DOHH2 (cell line): ENCODE data around the gene PRDM16.

Source experiments
- H3F3A ChIP-seq: fragments of 200-600 bp; sonication (generic), shearing (Covaris generic); 2 replicates; pipeline ENCODE4 v1.6.0; 2016; ENCODE audit warnings: antibody characterized with exemption, mild to moderate bottlenecking; ENCODE audit not compliant: control insufficient read depth, insufficient read depth
- H3K27ac ChIP-seq: fragments of 200-600 bp; sonication (generic); 2 replicates; pipeline ENCODE4 v1.5.1; 2014; ENCODE audit warnings: low read depth, mild to moderate bottlenecking, low read length, moderate library complexity
- H3K27me3 ChIP-seq: fragments of 200-600 bp; sonication (generic); 2 replicates; pipeline ENCODE4 v1.6.1; 2014; ENCODE audit warnings: mild to moderate bottlenecking, low read length, mixed read lengths; ENCODE audit not compliant: control insufficient read depth
- H3K36me3 ChIP-seq: fragments of 200-600 bp; sonication (generic); 2 replicates; pipeline ENCODE4 v1.6.1; 2014; ENCODE audit warnings: mild to moderate bottlenecking, low read length, moderate library complexity, mixed read lengths; ENCODE audit not compliant: control insufficient read depth
- H3K4me1 ChIP-seq: fragments of 200-600 bp; sonication (generic); 2 replicates; pipeline ENCODE4 v1.6.1; 2014; ENCODE audit warnings: mild to moderate bottlenecking, low read length, mixed read lengths; ENCODE audit not compliant: control insufficient read depth
- H3K4me2 ChIP-seq: fragments of 200-600 bp; sonication (generic); 2 replicates; pipeline ENCODE4 v1.6.0; 2014; ENCODE audit warnings: mild to moderate bottlenecking, low read length, moderate library complexity
- H3K4me3 ChIP-seq: fragments of 200-600 bp; sonication (generic); 2 replicates; pipeline ENCODE4 v1.5.1; 2014; ENCODE audit warnings: mild to moderate bottlenecking, low read length, mixed read lengths
- H3K79me2 ChIP-seq: fragments of 200-600 bp; sonication (generic); 2 replicates; pipeline ENCODE4 v1.6.1; 2014; ENCODE audit warnings: mild to moderate bottlenecking, low read length, mixed read lengths; ENCODE audit not compliant: control insufficient read depth
- H3K9me2 ChIP-seq: fragments of 200-600 bp; sonication (generic); replicated peaks from 2 replicates; pipeline ENCODE4 v1.6.1; 2014; ENCODE audit warnings: mild to moderate bottlenecking, low read length, mixed read lengths; ENCODE audit not compliant: control insufficient read depth
- H3K9me3 ChIP-seq: fragments of 200-600 bp; sonication (generic); 2 replicates; pipeline ENCODE4 v1.6.1; 2014; ENCODE audit warnings: antibody characterized with exemption, low read length, mixed read lengths; ENCODE audit not compliant: control insufficient read depth, insufficient read depth
- H4K20me1 ChIP-seq: fragments of 200-600 bp; sonication (generic); 2 replicates; pipeline ENCODE4 v1.6.0; 2014; ENCODE audit warnings: low read depth, mild to moderate bottlenecking, antibody characterized with exemption, low read length, moderate library complexity; ENCODE audit not compliant: control insufficient read depth, insufficient read depth
- CTCF ChIP-seq: fragments of 200-600 bp; sonication (generic); IDR thresholded peaks from one replicate; pipeline ENCODE4 v1.5.1; 2014; ENCODE audit warnings: antibody characterized with exemption, mild to moderate bottlenecking, low read depth, low read length; ENCODE audit not compliant: poor library complexity, severe bottlenecking
- EZH2phosphoT487 ChIP-seq: fragments of 200-600 bp; sonication (generic); IDR thresholded peaks from 2 replicates; pipeline ENCODE4 v1.6.1; 2017; ENCODE audit warnings: borderline replicate concordance, mild to moderate bottlenecking, antibody characterized with exemption, low read length, moderate library complexity, mixed read lengths

Gene PRDM16

GRCh38 chr1:3053366-3053980, 15.5 kb upstream of the PRDM16 start:
- H3K4me2 ChIP-seq: no peak overlapping the region
- TF ChIP-seq CTCF (no peak), EZH2phosphoT487 (no peak)

GRCh38 chr1:3053986-3054385, 15.0 kb upstream of the PRDM16 start:
- Histone ChIP-seq H3K27me3 (peaks cover 2% of the 10 kb centered on the region; the same call in 1 of the 2 replicates), H4K20me1 (no peaks in the 10 kb centered on the region), H3K4me2 (no peak overlapping the region), H3K4me1 (no peaks in the 10 kb centered on the region), H3F3A (no peaks in the 10 kb centered on the region), H3K79me2 (no peaks in the 10 kb centered on the region), H3K9me2 (no peaks in the 10 kb centered on the region), H3K9me3 (no peaks in the 10 kb centered on the region; the same call in 1 of the 2 replicates), H3K36me3 (no peaks in the 10 kb centered on the region), H3K27ac (no peak overlapping the region), H3K4me3 (no peak overlapping the region)
- TF ChIP-seq CTCF (no peak), EZH2phosphoT487 (no peak)

More at GRCh38 chr1:3053366-3053980, 15.5 kb upstream of the PRDM16 start:
- H3K4me1 ChIP-seq: no peaks in the 10 kb centered on the region
- no peaks in the 10 kb centered on the region for H3K36me3 ChIP-seq
- H3F3A ChIP-seq: no peaks in the 10 kb centered on the region
- peaks cover 2% of the 10 kb centered on the region; the same call in 1 of the 2 replicates for H3K27me3 ChIP-seq
- H3K27ac ChIP-seq: no peak overlapping the region
- H4K20me1 ChIP-seq: no peaks in the 10 kb centered on the region
- H3K4me3 ChIP-seq: no peak overlapping the region
- H3K9me3 ChIP-seq: no peaks in the 10 kb centered on the region; the same call in 1 of the 2 replicates
- no peaks in the 10 kb centered on the region for H3K9me2 ChIP-seq
- no peaks in the 10 kb centered on the region for H3K79me2 ChIP-seq

DNA sequence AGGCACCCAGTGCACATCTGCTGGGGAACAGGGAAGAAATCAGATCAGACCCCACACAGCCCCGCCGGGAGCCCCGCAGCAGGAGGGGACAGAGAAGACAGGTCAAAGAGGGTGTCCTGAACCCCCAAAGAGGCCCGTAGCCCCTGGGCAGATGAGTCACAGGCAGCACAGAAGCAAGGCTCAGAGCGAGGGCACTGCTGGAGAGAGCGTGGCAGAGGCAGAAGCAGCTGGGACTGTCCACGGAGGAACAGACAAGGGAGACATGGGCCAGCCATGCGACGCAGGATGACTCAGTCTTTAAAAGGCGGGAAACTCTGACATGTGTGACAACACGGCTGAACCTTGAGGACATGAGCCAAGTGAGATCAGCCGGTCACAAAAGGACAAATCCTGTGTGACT, 14.5 kb upstream of the PRDM16 start:
- H3F3A ChIP-seq: no peaks in the 10 kb centered on the region
- H3K27ac ChIP-seq: no peak overlapping the region
- H3K9me2 ChIP-seq: no peaks in the 10 kb centered on the region
- H3K4me3 ChIP-seq: no peak overlapping the region
- no peak for TF ChIP-seq CTCF
- no peak for TF ChIP-seq EZH2phosphoT487
- H3K36me3 ChIP-seq: no peaks in the 10 kb centered on the region
- H3K4me2 ChIP-seq: no peak overlapping the region
- H3K27me3 ChIP-seq: peaks cover 2% of the 10 kb centered on the region; the same call in 1 of the 2 replicates
- no peaks in the 10 kb centered on the region for H3K4me1 ChIP-seq
- H4K20me1 ChIP-seq: no peaks in the 10 kb centered on the region
- no peaks in the 10 kb centered on the region; the same call in 1 of the 2 replicates for H3K9me3 ChIP-seq
- H3K79me2 ChIP-seq: no peaks in the 10 kb centered on the region
